ENCODE results near the gene CTSE. TPM values are rescaled to one million over a fixed set of nuclear protein-coding genes. Genes with fewer than 3 reads are reported as not detected.

Gene CTSE
- total RNA-seq, 1 donor from 2014 or later: not detected

- Mint-ChIP-seq H3K27ac (ENCODE audit: unreplicated experiment) (no peak overlapping the region), H3K9me3 (ENCODE audit: unreplicated experiment) (peaks cover 3% of the 10 kb centered on the region), H3K4me3 (ENCODE audit: unreplicated experiment) (no peak overlapping the region), H3K27me3 (ENCODE audit: unreplicated experiment) (peaks cover 9% of the 10 kb centered on the region), H3K36me3 (ENCODE audit: unreplicated experiment) (no peaks in the 10 kb centered on the region), H3K4me1 (ENCODE audit: low read depth, unreplicated experiment) (peaks cover 10% of the 10 kb centered on the region)
- no peak for DNase-seq
- TF ChIP-seq CTCF (IDR thresholded peaks at IDR 0.05; ENCODE audit: partially characterized antibody, unreplicated experiment): no peak
These were observed 54.5 kb downstream of the CTSE start for GRCh38 chr1:205969229-205969628.

DNA sequence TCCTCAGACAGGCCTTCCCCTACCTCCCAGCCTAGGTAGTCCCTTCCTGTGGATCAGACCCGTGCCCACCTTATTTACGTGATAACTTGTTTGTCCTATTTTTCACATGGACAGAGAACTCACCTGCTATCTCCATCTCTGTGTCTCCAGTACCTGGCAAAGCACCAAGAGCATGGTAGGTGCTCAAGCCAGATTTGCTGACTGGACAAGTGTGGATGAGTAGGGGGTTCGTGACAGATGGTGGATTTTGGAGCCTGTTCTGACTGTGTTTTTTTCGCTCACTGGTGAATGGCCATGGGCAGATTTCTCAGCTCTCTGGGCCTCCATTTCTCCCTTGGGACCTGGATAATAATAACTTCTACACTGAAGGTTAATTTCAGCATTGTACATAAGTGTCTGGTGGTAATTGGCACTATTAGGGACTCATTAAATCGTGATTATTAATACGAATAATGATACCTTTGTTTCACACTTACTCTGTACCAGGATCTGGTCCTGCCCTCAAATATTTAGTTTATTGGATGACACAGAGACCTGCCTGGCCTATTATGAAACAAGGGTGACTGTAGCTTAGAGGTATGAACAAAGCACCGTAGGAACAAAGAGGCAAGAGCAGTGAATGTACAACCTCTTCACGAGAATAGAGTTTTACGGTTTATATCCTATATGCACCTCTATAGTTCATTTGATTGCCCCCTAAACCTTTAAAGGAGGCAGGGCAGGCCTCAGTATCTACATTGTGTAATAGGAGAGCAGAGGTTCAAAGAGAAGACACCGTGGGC, 56.0 kb downstream of the CTSE start:
- Mint-ChIP-seq H3K4me3 (ENCODE audit: unreplicated experiment) (peak overlapping the region; percentile 25), H3K4me1 (ENCODE audit: low read depth, unreplicated experiment) (peaks cover 10% of the 10 kb centered on the region), H3K27me3 (ENCODE audit: unreplicated experiment) (peaks cover 5% of the 10 kb centered on the region), H3K9me3 (ENCODE audit: unreplicated experiment) (peaks cover 3% of the 10 kb centered on the region), H3K36me3 (ENCODE audit: unreplicated experiment) (no peaks in the 10 kb centered on the region), H3K27ac (ENCODE audit: unreplicated experiment) (no peak overlapping the region)
- no peak for TF ChIP-seq CTCF (IDR thresholded peaks at IDR 0.05; ENCODE audit: partially characterized antibody, unreplicated experiment)
- DNase-seq: no peak

- Mint-ChIP-seq H3K4me3 (ENCODE audit: unreplicated experiment) (no peak overlapping the region), H3K4me1 (ENCODE audit: low read depth, unreplicated experiment) (peaks cover 12% of the 10 kb centered on the region), H3K9me3 (ENCODE audit: unreplicated experiment) (peaks cover 5% of the 10 kb centered on the region), H3K36me3 (ENCODE audit: unreplicated experiment) (no peaks in the 10 kb centered on the region), H3K27me3 (ENCODE audit: unreplicated experiment) (peaks cover 3% of the 10 kb centered on the region), H3K27ac (ENCODE audit: unreplicated experiment) (no peak overlapping the region)
- DNase-seq: no peak
- TF ChIP-seq CTCF (IDR thresholded peaks at IDR 0.05; ENCODE audit: partially characterized antibody, unreplicated experiment): no peak
These were observed 58.4 kb downstream of the CTSE start for GRCh38 chr1:205965036-205965884.

- no peak overlapping the region for H3K27ac Mint-ChIP-seq (ENCODE audit: unreplicated experiment)
- peaks cover 3% of the 10 kb centered on the region for H3K27me3 Mint-ChIP-seq (ENCODE audit: unreplicated experiment)
- no peak for DNase-seq
- peaks cover 5% of the 10 kb centered on the region for H3K9me3 Mint-ChIP-seq (ENCODE audit: unreplicated experiment)
- no peaks in the 10 kb centered on the region for H3K36me3 Mint-ChIP-seq (ENCODE audit: unreplicated experiment)
- no peak overlapping the region for H3K4me3 Mint-ChIP-seq (ENCODE audit: unreplicated experiment)
- no peak for TF ChIP-seq CTCF (IDR thresholded peaks at IDR 0.05; ENCODE audit: partially characterized antibody, unreplicated experiment)
- H3K4me1 Mint-ChIP-seq (ENCODE audit: low read depth, unreplicated experiment): peaks cover 17% of the 10 kb centered on the region
These were observed 60.1 kb downstream of the CTSE start for GRCh38 chr1:205963352-205964155.
